SW 1271 (cell line): ENCODE measurements around the gene ZNF526.
"Not testable (repeated sequence)": the region's sequence is repeated elsewhere in the genome, so short reads cannot be mapped to it uniquely, and the experiment has no call there.

Experiments
- DNase-seq, 2 experiments: peaks; one replicate each; lab custom pipeline; 2025; lab: John Stamatoyannopoulos, UW

ZNF526 gene

GRCh38 chr19:42266105-42266504 is 46.0 kb downstream of the ZNF526 start:
- not testable (repeated sequence) for DNase-seq

GRCh38 chr19:42266928-42267603 is 47.0 kb downstream of the ZNF526 start:
- DNase-seq, result not testable (repeated sequence)

- DNase-seq, result no peak
These were observed 47.6 kb downstream of the ZNF526 start for GRCh38 chr19:42267644-42268141.

- peak; percentile 96 for DNase-seq
These were observed 48.1 kb downstream of the ZNF526 start for GRCh38 chr19:42268142-42268703.

- DNase-seq, result peak; percentile 96 to 99
These were observed 48.8 kb downstream of the ZNF526 start, which contains the start of gene CIC for GRCh38 chr19:42268704-42269477. Gene CIC (plus strand): TSS chr19:42269252. CDS start chr19:42271784, 2,532 bp downstream.

- no peak for DNase-seq
These were observed 49.6 kb downstream of the ZNF526 start for GRCh38 chr19:42269478-42270345.

GRCh38 chr19:42270346-42271044 is 50.4 kb downstream of the ZNF526 start:
- peak in 1 of 2 experiments; percentile 27 for DNase-seq

- no peak for DNase-seq
These were observed 50.9 kb downstream of the ZNF526 start for GRCh38 chr19:42271045-42271419.

- no peak for DNase-seq
These were observed 51.9 kb downstream of the ZNF526 start for GRCh38 chr19:42271861-42272534.

- no peak for DNase-seq
These were observed 52.4 kb downstream of the ZNF526 start for GRCh38 chr19:42272535-42272897.

GRCh38 chr19:42272989-42273406 is 52.9 kb downstream of the ZNF526 start:
- DNase-seq, result no peak

GRCh38 chr19:42273407-42274064 is 53.4 kb downstream of the ZNF526 start:
- DNase-seq, result no peak

GRCh38 chr19:42274065-42274682 is 54.1 kb downstream of the ZNF526 start:
- DNase-seq, result no peak

GRCh38 chr19:42275103-42275502 is 55.0 kb downstream of the ZNF526 start:
- no peak for DNase-seq

GRCh38 chr19:42275517-42275916 is 55.4 kb downstream of the ZNF526 start:
- DNase-seq, result no peak

GRCh38 chr19:42276284-42276683 is 56.2 kb downstream of the ZNF526 start:
- DNase-seq, result no peak

- DNase-seq, result no peak
These were observed 56.7 kb downstream of the ZNF526 start for GRCh38 chr19:42276821-42277220.
